Measurements from ENCODE around the gene CRTC1. TPM values are rescaled to one million over a fixed set of nuclear protein-coding genes. Genes with fewer than 3 reads are reported as not detected.

CRTC1 gene
- total and polyA plus RNA-seq, 3 donors from 2014 or later: 15.6 to 32.1 (median 28.1) TPM

GRCh38 chr19:18783958-18784785, 100.7 kb downstream of the CRTC1 start:
- Histone ChIP-seq H3K27ac (no peak overlapping the region), H3K4me1 (peaks cover 2% of the 10 kb centered on the region), H3K4me3 (no peak overlapping the region), H3K27me3 (no peaks in the 10 kb centered on the region), H3K9me3 (no peaks in the 10 kb centered on the region), H3K36me3 (ENCODE audit: low read depth, missing control alignments) (no peaks in the 10 kb centered on the region)
- intact Hi-C loops (cut with DNase I; ENCODE audit: low total_unique reads): no loop called here
- no peak for DNase-seq
- TF ChIP-seq CTCF (IDR thresholded peaks at IDR 0.05) (no peak), POLR2A (IDR thresholded peaks at IDR 0.05) (no peak)
- 82 to 87% methylated on average over 19 of the region's 19 CpGs for WGBS, 2 donors

GRCh38 chr19:18784786-18785120, 101.3 kb downstream of the CRTC1 start:
- peaks cover 8% of the 10 kb centered on the region for H3K4me1 ChIP-seq
- intact Hi-C loops (cut with DNase I; ENCODE audit: low total_unique reads): no loop called here
- no peak for TF ChIP-seq POLR2A (IDR thresholded peaks at IDR 0.05)
- no peak for TF ChIP-seq CTCF (IDR thresholded peaks at IDR 0.05)
- H3K9me3 ChIP-seq: no peaks in the 10 kb centered on the region
- H3K27me3 ChIP-seq: no peaks in the 10 kb centered on the region
- no peaks in the 10 kb centered on the region for H3K36me3 ChIP-seq (ENCODE audit: low read depth, missing control alignments)
- DNase-seq: no peak
- H3K4me3 ChIP-seq: no peak overlapping the region
- no peak overlapping the region for H3K27ac ChIP-seq
- WGBS, 2 donors: 57 to 61% methylated on average over 13 to 16 of the region's 16 CpGs

GRCh38 chr19:18785179-18786124, 102.0 kb downstream of the CRTC1 start:
- Histone ChIP-seq H3K4me1 (peaks cover 12% of the 10 kb centered on the region), H3K27ac (no peak overlapping the region), H3K36me3 (ENCODE audit: low read depth, missing control alignments) (no peaks in the 10 kb centered on the region), H3K27me3 (no peaks in the 10 kb centered on the region), H3K4me3 (no peak overlapping the region), H3K9me3 (no peaks in the 10 kb centered on the region)
- DNase-seq: peak; percentile 84
- no peak for TF ChIP-seq POLR2A (IDR thresholded peaks at IDR 0.05)
- no peak for TF ChIP-seq CTCF (IDR thresholded peaks at IDR 0.05)
- intact Hi-C loops (cut with DNase I; ENCODE audit: low total_unique reads): no loop called here
- 7 to 8% methylated on average over 36 to 51 of the region's 65 CpGs for WGBS, 2 donors

- Histone ChIP-seq H3K36me3 (ENCODE audit: low read depth, missing control alignments) (no peaks in the 10 kb centered on the region), H3K4me1 (peaks cover 21% of the 10 kb centered on the region), H3K9me3 (no peaks in the 10 kb centered on the region), H3K27ac (no peak overlapping the region), H3K27me3 (no peaks in the 10 kb centered on the region), H3K4me3 (no peak overlapping the region)
- TF ChIP-seq CTCF (IDR thresholded peaks at IDR 0.05) (no peak), POLR2A (IDR thresholded peaks at IDR 0.05) (no peak)
- intact Hi-C loops (cut with DNase I; ENCODE audit: low total_unique reads): no loop called here
- DNase-seq: no peak
- WGBS, 2 donors: 0 to 2% methylated on average over 3 to 62 of the region's 68 CpGs
Measured at GRCh38 chr19:18788529-18789421, 105.3 kb downstream of the CRTC1 start.
